ENCODE data around the gene TASP1.

TASP1 gene

DNA sequence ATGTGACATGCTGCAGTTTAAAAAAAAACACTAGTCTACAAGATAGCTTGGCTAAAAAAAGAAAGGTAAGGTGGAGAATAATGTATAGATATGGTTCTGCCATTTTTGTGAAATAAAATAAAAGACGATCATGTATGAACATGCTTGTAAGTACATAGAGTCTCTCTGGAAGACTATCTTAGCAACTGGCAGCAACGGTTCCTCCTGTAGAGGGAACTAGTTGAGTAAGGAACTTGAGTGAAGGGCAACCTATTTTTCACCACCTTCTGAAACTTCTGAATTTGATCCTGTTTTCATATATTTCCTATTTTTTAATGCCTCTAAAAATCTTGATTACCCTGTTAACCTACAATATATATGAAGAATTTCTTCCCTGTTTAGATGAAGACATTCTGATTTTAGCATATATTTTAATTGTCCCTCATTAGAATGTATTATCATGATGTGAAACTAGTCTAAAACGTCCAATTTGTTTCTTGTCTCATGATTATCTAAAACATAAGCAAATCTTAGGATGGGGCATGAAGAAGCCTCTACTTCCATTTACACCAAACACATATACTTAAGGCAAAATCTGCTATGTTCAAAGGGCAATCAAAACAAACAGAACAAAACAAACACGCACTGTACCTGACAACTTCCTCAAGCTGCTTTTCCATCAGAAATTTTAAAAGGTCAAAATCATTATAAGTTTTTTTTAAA is 215.1 kb downstream of the TASP1 start:
- FAIRE-seq = no peak
- TF ChIP-seq TAF1 (IDR thresholded peaks at IDR 0.05; ENCODE audit: borderline replicate concordance, low read depth, low read length) = no peak
- TF ChIP-seq POLR2A (IDR thresholded peaks at IDR 0.05; ENCODE audit: low read depth, low read length) = no peak
- TF ChIP-seq POLR2AphosphoS5 (IDR thresholded peaks at IDR 0.05; ENCODE audit: low read depth, low read length) = no peak
- no peak for DNase-seq (ENCODE audit: insufficient read length)

DNA sequence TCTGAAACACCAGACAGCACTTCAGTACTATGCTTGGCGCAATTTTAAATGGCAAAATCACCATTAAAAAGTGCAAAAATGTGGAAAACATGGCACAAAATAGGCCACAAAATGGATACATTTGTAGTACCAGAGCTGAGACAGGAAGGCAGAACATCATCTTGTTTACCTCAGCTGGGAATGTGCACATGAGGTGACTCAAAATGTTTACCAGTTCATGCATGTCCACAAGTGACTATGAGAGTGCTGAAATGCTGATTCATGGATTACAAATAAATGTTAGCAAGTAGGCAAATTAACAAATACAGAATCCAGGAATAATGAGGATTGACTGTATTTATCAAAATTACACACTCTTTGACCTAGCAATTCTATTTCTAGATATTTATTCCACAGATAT is 216.1 kb downstream of the TASP1 start:
- DNase-seq (ENCODE audit: insufficient read length) (no peak), FAIRE-seq (no peak)
- TF ChIP-seq POLR2A (IDR thresholded peaks at IDR 0.05; ENCODE audit: low read depth, low read length) (no peak), TAF1 (IDR thresholded peaks at IDR 0.05; ENCODE audit: borderline replicate concordance, low read depth, low read length) (no peak), POLR2AphosphoS5 (IDR thresholded peaks at IDR 0.05; ENCODE audit: low read depth, low read length) (no peak)

DNA sequence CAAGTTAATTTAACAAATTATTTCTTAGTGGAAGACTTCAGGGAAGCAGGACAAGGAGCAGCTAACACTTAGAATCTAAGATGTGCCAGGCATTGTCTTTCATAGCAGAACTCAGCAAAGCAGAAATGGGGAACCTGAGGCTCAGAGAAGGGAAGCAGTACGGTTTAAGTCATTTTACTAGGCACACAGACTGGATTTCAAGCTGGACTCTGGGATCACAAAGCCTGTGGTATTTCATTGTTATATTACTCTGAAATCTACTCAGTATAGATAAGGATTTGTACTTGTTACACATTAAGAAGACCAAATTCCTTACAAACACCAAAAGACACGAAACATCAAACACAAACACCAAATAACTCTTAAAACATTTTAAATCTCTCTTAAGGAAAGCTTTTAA is 218.1 kb downstream of the TASP1 start:
- no peak for DNase-seq (ENCODE audit: insufficient read length)
- no peak for FAIRE-seq
- TF ChIP-seq POLR2A (IDR thresholded peaks at IDR 0.05; ENCODE audit: low read depth, low read length) (no peak), POLR2AphosphoS5 (IDR thresholded peaks at IDR 0.05; ENCODE audit: low read depth, low read length) (no peak), TAF1 (IDR thresholded peaks at IDR 0.05; ENCODE audit: borderline replicate concordance, low read depth, low read length) (no peak)

DNA sequence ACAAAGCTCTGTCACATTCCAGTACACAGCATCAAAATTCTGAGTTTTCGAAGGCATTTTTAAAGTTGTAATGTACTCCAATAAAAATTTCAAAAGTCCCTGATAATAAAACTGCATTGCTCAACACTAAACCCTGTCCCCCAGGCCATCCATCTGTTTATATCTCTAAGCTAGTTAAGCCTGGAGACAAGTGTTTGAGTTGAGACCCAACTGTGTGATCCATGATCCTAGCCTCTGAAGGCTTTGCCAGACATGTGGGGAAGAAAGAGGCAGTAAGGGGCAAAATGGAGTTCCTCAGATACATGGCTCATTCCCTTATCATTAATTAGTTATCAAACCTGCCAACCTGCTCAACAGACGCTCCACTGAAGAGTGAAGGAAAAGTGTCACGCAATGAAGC is 219.3 kb downstream of the TASP1 start:
- no peak for FAIRE-seq
- no peak for DNase-seq (ENCODE audit: insufficient read length)
- TF ChIP-seq POLR2A (IDR thresholded peaks at IDR 0.05; ENCODE audit: low read depth, low read length) (no peak), POLR2AphosphoS5 (IDR thresholded peaks at IDR 0.05; ENCODE audit: low read depth, low read length) (no peak), TAF1 (IDR thresholded peaks at IDR 0.05; ENCODE audit: borderline replicate concordance, low read depth, low read length) (no peak)

DNA sequence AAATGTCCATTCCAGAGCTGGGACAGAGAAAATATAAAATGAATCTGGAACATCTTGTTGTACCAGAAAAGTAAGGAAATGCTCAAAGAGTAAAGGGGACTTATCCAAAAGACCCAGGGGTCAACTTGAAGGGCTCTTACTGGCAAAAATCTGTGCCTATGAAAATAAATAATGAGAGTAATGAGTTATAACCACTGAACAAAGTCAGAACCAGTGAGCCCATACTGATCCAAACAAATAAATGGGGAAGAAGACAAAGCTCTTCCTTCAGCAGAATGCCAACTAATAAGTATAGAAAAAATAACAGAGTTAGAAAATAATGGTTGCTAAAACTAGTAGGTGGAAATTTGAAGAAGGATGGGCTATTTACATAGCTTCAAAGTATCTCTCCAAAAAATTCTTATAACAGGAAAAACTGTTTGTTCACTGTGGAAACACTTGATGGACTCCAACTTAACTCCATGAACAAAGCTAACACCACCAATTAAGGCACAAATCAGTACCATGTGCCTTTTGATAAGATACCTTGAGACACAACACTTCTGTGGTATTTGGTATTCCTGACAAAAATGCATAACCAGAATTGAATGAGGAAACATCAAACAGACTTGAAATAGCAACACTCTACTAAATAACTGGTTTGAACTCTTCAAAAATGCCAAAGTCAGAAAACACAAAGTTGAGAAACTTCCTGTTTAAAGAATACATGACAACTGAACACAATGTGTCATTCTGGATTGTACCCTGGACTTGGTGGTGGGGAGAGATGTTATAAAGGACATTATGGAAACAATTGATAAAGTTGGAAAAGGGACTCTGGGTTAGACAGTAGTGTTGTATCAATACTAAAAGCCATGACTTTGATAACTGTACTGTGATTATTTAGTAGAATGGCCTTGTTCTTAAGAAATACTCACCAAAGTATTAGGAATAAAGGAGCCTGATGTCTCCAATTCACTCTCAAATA is 220.2 kb downstream of the TASP1 start:
- FAIRE-seq = no peak
- DNase-seq (ENCODE audit: insufficient read length) = no peak
- TF ChIP-seq POLR2A (IDR thresholded peaks at IDR 0.05; ENCODE audit: low read depth, low read length) = no peak
- no peak for TF ChIP-seq POLR2AphosphoS5 (IDR thresholded peaks at IDR 0.05; ENCODE audit: low read depth, low read length)
- TF ChIP-seq TAF1 (IDR thresholded peaks at IDR 0.05; ENCODE audit: borderline replicate concordance, low read depth, low read length) = no peak

DNA sequence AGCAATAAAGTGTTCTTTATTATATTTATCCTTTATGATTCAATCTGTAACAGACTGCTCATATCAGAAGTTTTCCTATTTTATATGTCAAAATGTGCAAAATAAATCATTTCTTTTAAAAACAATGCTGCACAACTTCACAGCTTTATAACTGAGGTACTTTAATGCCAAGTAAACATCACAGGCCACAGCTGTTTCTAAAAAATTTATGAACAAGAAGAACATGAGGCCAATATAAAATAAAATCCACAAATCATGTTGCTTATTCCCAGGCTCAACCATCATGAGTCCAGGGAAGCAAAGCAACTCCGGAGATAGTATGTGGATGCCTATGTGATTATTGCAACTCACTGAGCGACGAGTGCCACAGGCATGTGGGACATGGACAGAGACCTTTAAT is 222.2 kb downstream of the TASP1 start:
- no peak for FAIRE-seq

DNA sequence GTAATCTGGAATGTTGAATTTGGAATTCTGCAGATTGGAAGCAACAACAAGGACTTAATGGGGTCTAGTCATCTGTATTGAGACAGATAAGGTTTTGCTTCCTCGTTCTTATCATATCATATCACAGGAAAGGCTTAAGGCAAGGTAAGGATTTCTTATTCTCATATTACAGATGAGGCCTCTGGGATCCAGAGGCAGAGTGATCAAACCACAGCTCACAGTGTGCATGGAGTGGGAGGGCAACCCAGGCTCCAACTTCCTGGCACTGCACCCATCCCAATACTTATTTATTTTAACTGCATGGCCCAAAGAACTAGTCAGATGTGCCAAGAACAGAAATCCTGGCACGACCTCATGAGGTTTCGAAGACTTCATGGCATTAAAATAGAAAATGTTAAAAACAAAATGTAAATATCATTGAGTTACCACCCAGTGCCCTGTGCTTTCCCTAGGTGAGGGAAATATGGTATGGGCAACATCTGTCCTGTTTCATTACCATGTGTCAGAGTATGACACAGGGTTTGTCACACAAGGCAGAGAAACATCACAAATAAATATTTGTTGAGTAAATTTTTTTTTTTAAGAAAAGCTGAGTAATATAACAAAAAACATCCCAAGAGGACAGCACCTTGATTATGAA is 225.8 kb downstream of the TASP1 start:
- DNase-seq (ENCODE audit: insufficient read length) (no peak), FAIRE-seq (no peak)
- TF ChIP-seq TAF1 (IDR thresholded peaks at IDR 0.05; ENCODE audit: borderline replicate concordance, low read depth, low read length) = no peak
- TF ChIP-seq POLR2A (IDR thresholded peaks at IDR 0.05; ENCODE audit: low read depth, low read length) = no peak
- no peak for TF ChIP-seq POLR2AphosphoS5 (IDR thresholded peaks at IDR 0.05; ENCODE audit: low read depth, low read length)

More for the DNA sequence above, 222.2 kb downstream of the TASP1 start:
- DNase-seq (ENCODE audit: insufficient read length) = no peak
- TF ChIP-seq POLR2A (IDR thresholded peaks at IDR 0.05; ENCODE audit: low read depth, low read length) (no peak), TAF1 (IDR thresholded peaks at IDR 0.05; ENCODE audit: borderline replicate concordance, low read depth, low read length) (no peak), POLR2AphosphoS5 (IDR thresholded peaks at IDR 0.05; ENCODE audit: low read depth, low read length) (no peak)

DNA sequence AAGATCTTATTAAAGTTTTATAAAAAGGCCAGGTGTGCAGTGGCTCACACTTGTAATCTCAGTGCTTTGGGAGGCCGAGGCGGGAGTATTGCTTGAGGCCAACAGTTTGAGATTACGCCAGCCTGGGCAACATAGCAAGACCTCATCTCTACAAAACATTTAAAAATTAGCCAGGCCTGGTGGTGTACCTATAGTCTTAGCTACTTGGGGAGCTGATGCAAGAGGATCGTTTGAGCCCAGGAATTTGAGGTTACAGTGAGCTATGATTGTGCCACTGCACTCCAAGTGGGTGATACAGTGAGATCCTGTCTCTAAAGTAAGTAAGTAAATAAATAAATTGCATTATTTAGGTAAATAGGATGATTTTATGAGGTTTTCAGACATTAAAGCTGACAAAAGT is 234.4 kb downstream of the TASP1 start:
- no peak for TF ChIP-seq TAF1 (IDR thresholded peaks at IDR 0.05; ENCODE audit: borderline replicate concordance, low read depth, low read length)
- no peak for TF ChIP-seq POLR2A (IDR thresholded peaks at IDR 0.05; ENCODE audit: low read depth, low read length)
- no peak for FAIRE-seq
- DNase-seq (ENCODE audit: insufficient read length) = no peak

DNA sequence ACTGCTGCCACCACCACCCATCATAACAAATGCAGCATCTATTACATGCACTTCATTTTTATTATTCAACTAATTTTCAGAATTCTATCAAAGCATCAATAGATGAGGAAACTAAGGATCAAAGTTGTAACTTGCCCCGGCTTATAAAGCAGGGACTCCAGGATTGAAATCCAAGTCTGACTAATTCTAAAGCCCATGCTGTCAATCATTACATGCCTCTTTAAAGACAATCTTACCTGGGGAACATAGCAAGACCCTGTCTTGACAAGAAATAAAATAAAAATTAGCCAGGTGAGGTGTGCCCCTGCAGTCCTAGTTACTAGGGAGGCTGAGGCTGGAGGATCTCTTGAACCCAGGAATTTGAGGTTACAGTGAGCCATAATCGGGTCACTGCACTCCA is 235.3 kb downstream of the TASP1 start:
- TF ChIP-seq POLR2AphosphoS5 (IDR thresholded peaks at IDR 0.05; ENCODE audit: low read depth, low read length) (no peak), TAF1 (IDR thresholded peaks at IDR 0.05; ENCODE audit: borderline replicate concordance, low read depth, low read length) (no peak), POLR2A (IDR thresholded peaks at IDR 0.05; ENCODE audit: low read depth, low read length) (no peak)
- DNase-seq (ENCODE audit: insufficient read length) (no peak), FAIRE-seq (no peak)

DNA sequence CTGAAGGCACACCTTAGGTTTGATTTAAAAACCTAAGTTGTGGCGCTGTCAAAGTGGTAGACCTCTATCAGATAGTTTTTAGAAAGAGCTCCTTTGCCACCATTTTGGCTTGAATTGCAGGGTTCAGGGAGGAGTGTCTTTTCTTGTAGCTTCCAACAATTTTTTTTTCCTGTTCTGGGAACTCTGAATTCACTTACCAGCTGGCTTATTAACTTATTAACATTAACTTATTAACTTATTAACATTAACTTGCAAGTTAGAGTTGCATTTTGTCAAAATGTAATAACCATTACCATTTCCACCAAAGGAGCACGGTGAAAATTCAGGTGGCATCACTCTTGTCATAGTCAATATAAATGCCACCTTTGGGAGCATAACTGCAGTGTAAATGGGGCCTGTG is 235.7 kb downstream of the TASP1 start:
- TF ChIP-seq POLR2A (IDR thresholded peaks at IDR 0.05; ENCODE audit: low read depth, low read length) = no peak
- no peak for TF ChIP-seq TAF1 (IDR thresholded peaks at IDR 0.05; ENCODE audit: borderline replicate concordance, low read depth, low read length)
- TF ChIP-seq POLR2AphosphoS5 (IDR thresholded peaks at IDR 0.05; ENCODE audit: low read depth, low read length) = no peak
- FAIRE-seq = no peak

DNA sequence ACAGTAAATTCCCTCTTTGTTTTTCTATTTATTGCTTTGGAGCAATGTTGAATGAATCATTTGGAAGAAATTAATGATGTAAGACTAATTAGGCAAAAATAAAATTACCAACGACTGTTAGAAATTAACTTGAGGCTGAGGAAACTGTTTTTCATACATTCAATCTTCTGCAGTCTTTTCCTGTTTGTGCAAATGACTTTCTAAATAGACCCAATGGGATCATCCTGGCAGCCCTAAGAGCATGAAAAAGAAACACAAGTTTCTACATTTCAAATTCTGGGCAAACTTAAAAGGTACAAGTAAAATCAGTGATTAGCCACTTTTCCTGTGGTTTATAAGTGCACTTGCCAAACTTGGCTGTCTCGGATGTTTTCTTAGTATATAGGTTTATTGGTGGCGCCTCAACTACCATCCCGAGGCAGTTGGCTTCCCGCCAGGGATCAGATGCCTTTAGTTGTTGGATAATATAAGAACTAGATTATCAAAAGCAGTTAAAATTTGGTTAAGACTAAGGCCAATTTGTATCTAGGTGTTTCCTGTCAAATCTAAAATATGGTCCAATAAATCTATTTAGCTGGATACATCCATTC is 236.5 kb downstream of the TASP1 start:
- no peak for FAIRE-seq
- DNase-seq (ENCODE audit: insufficient read length) = no peak
- no peak for TF ChIP-seq POLR2A (IDR thresholded peaks at IDR 0.05; ENCODE audit: low read depth, low read length)
- no peak for TF ChIP-seq POLR2AphosphoS5 (IDR thresholded peaks at IDR 0.05; ENCODE audit: low read depth, low read length)
- TF ChIP-seq TAF1 (IDR thresholded peaks at IDR 0.05; ENCODE audit: borderline replicate concordance, low read depth, low read length) = no peak

More for the DNA sequence above, 235.7 kb downstream of the TASP1 start:
- no peak for DNase-seq (ENCODE audit: insufficient read length)

Data from GM12892 (cell line).